Stimulated activated CD8-positive, alpha-beta memory T cell treated with anti-CD3 and anti-CD28 coated beads, Interleukin-7, amount 100 ng/mL, for 4 hours (primary cell): ENCODE data around the gene SLC16A9.

ENCODE experiments used
- DNase-seq, 2 donors: peaks; one replicate each; pipeline ENCODE4 v3.0.0-alpha.2; 2020; ENCODE audit warnings: low read depth in 2 of 2

SLC16A9 gene

DNA sequence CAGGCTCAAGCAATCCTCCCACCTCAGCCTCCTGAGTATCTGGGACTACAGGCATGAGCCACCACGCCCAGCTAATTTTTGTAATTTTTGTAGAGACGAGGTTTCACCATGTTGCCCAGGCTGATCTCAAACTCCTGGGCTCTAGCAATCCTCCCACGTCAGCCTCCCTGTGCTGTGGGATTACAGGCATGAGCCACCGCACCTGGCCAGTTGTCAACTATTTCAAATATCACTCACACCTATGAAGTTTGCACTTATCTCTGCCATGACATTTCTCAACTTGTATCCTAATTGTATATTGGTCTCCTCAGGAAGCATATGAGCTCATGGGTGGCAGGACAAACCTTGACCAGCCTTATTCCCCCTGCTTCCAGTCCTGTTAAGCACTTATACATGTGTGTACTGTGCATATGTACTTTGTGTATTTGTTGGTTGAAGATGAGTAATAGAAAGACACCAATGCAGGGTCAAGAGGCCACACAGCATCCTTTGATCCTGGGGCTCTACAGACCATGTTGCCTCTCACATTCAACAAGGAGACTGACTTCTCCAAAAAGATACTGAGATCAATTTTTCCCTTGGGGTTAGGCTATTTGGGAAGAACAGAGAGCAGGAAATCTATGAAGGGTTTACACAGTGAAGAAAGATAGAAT, 82.2 kb downstream of the SLC16A9 start:
- DNase-seq: no peak

GRCh38 chr10:59626523-59626869, 83.2 kb downstream of the SLC16A9 start:
- no peak for DNase-seq

DNA sequence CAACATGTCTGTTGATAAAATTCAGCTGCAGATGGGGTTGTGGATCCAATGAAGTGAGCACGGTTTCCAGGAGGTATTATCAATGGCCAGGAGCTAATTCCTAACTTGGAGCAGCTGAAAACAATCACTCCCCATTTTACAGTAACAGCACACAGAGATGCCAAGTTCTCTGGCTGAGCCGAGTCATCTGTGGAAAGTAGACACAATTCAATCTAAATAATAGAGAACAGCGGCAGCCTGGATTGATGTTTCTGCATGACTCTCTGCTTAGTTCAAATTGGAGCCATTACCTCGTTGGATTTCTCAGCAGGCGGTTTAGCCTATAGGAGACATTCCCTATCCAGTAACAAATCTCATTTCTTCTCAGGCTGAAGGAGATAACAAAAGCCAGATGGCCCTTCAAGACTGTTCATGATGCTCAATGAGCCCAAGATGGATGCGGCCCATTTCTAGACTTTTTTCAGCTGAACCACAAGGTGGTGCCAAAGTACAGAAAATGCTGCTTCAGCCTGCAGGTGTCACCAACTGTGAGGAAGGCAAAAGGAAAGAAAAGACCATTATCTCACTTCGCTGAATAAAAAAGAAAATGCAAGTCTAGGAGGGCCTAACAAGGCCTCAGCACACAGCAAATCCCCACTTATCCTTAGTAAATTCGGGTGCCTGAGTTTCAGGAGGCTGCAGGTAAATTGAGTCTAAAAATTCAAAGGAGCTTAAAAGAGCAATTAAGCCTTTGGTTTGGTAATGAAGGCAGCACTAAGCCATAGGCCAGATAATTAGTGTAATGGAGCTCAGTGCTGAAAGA, 83.7 kb downstream of the SLC16A9 start:
- DNase-seq: peak; percentile 4 to 11

DNA sequence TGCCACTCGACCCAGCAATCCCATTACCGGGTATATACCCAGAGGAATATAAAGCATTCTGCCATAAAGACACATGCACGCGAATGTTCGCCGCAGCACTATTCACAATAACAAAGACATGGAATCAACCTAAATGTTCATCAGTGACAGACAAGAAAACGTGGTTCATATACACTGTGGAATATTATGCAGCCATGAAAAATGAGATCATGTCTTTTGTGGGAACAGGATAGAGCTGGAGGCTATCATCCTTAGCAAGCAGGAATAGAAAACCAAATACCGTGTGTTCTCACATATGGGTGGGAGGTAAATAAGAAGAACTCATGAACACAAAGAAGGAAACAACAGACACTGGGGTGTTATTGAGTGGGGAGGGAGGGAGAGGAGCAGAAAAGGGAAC, 84.7 kb downstream of the SLC16A9 start:
- DNase-seq: no peak

- no peak for DNase-seq
These were observed 85.5 kb downstream of the SLC16A9 start for GRCh38 chr10:59624136-59624535.

GRCh38 chr10:59623133-59624121, 86.2 kb downstream of the SLC16A9 start:
- DNase-seq: no peak

GRCh38 chr10:59622320-59623132, 87.1 kb downstream of the SLC16A9 start:
- no peak for DNase-seq

GRCh38 chr10:59621771-59622170, 87.9 kb downstream of the SLC16A9 start:
- DNase-seq: no peak

GRCh38 chr10:59618666-59619065, 91.0 kb downstream of the SLC16A9 start:
- no peak for DNase-seq

DNA sequence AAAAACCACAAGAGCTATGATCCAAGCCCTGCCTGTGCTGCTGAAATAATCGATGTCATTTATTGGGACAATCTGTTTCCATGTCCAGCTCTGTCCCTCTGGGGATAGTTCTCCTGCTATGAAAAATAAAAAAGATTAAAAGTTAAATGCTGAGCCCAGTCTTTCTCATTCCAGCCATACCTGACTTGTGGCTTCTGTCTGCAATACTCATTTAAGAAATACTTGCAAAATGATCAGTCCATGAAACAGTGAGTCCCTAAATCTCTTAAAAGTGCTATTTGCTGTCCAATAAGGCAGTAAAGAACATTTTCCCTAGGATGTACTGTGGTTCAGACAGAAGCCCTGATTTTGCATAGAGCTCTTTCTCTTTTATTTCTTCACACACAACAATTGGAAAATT, 91.7 kb downstream of the SLC16A9 start:
- DNase-seq: no peak

GRCh38 chr10:59611048-59611447, 98.6 kb downstream of the SLC16A9 start:
- DNase-seq: no peak

GRCh38 chr10:59607970-59608369, 101.7 kb downstream of the SLC16A9 start:
- DNase-seq: no peak

DNA sequence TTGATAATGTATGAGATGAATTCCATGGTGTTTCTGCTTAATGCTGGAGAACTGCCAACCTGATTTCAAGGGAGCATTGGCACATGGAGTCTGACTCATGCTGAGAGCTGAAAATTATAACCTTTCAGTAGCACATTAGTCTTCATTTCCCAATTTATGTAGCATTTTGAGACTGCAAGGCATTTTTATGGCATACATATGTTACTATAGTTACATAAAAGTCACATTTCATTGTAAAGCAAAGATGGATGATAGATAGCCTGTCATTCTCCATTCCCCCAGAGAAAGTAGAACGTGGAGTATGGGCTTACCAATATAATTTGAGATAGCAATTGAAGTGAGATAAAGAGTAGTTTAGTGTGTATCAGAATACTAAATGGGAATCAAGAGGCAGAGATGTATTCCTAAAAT, 103.1 kb downstream of the SLC16A9 start:
- DNase-seq: no peak

DNA sequence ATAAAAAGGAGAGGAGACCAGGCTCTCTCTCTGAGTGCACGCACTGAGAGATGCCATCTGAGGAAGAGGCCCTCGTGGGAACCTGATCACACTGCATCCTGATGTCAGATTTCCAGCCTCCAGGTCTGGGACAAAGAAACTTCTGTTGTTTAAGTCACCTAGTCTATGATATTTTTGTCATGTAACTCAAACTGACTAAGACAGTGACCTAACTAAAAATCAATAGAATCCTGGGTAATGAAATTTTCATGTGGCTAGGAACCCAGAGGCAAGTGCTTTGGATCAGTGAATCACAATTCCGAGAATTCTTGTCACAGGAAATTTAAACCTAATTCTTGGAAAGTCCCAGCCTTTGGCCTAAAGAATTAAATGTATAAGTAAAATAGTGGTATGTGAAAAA, 107.7 kb downstream of the SLC16A9 start:
- no peak for DNase-seq
